Ovary (tissue), 9 donors: ENCODE data around the gene GARIN5A. TPM values are rescaled to one million over a fixed set of nuclear protein-coding genes. Genes with fewer than 3 reads are reported as not detected.

Experiments used
- DNase-seq, 5 donors: peaks; one replicate each; pipeline ENCODE4 v3.0.0-alpha.2; 2019 to 2020
- H3K27ac ChIP-seq, 2 donors: fragments of 200-600 bp; one replicate each; pipeline versions ENCODE4 v1.5.1 to v1.8.0; 2019 to 2022
- H3K27me3 ChIP-seq: fragments of 200-600 bp; one replicate; pipeline ENCODE4 v1.8.0; 2022
- H3K36me3 ChIP-seq: fragments of 200-600 bp; sonication (generic); one replicate; pipeline ENCODE4 v1.5.1; 2019
- H3K4me1 ChIP-seq: one replicate; pipeline ENCODE4 v1.8.1; 2013; ENCODE audit warnings: mild to moderate bottlenecking, moderate library complexity; ENCODE audit not compliant: insufficient read depth
- H3K4me3 ChIP-seq: fragments of 200-600 bp; sonication (generic); one replicate; pipeline ENCODE4 v1.5.1; 2017
- H3K9me3 ChIP-seq, 2 donors: fragments of 200-600 bp in 1 of 2; sonication (generic) in 1 of 2; one replicate each; pipeline versions ENCODE4 v1.5.1 to v1.8.1; 2013 to 2019; ENCODE audit warnings: mild to moderate bottlenecking in 1 of 2, moderate library complexity in 1 of 2
- CTCF ChIP-seq, 3 donors: fragments of 450-650 bp in 2 of 3; fragments of 200-600 bp in 1 of 3; IDR thresholded peaks; one replicate each; pipeline versions ENCODE4 v1.5.1 to v1.8.0; 2016 to 2022; ENCODE audit warnings: antibody characterized with exemption in 3 of 3, mild to moderate bottlenecking in 1 of 3
- EP300 ChIP-seq: sonication (generic); formaldehyde crosslinking; IDR thresholded peaks from one replicate; pipeline ENCODE4 v1.6.1; 2017; ENCODE audit warnings: antibody characterized with exemption
- POLR2A ChIP-seq: fragments of 450-650 bp; IDR thresholded peaks from one replicate; pipeline ENCODE4 v1.6.1; 2017; ENCODE audit warnings: antibody characterized with exemption, mild to moderate bottlenecking, moderate library complexity
- WGBS, 3 donors: extraction: QIAGEN DNeasy Blood & Tissue Kit in 1 of 3; methylation state at CpG; one replicate each; pipeline versions ENCODE4 v1.1.5 to v1.1.7; 2013 to 2017; 5-methylcytosine and 5-hydroxymethylcytosine counted together
- intact Hi-C, 4 donors: fragments of 100-400 bp; cut with DNase I; formaldehyde crosslinking; loops; one replicate each; pipeline versions ENCODE4 v1.11.0 to v1.15.1; 2022 to 2023
- polyA plus RNA-seq, 2 donors: library from polyadenylated mRNA; stranded (reverse); fragments of 200-250 nt in 1 of 2; fragments of 350-450 nt in 1 of 2; fragmentation: Illumina TruSeq in 1 of 2; extraction: RNeasy Lipid Tissue Mini Kit (QIAGEN cat#74804) in 1 of 2; gene quantifications; one replicate each; pipeline ENCODE4 v1.2.3, GENCODE V29; 2013 to 2014
- total RNA-seq, 7 donors: library from RNA; depleted of rRNA in 2 of 7; stranded (reverse); fragments of >200 nt in 2 of 7; fragmentation: NEBNext Ultra II Directional in 3 of 7; extraction: Animal tissue kit (Norgen Biotek cat#: 25700) in 3 of 7; gene quantifications; one replicate each; pipeline versions ENCODE4 v1.1.0 to v1.2.4, GENCODE V29; 2016 to 2023
- donor health status: DM: no; HTN: no; CAD: no; lungs with moderate emphysema.
- donor health status: DM: no; HTN: no; CAD: no.
- donor health status: Bipolar disorder and iron deficiency.
- donor health status: DM: yes; HTN: yes; CAD: no.
- donor health status: DM: no; HTN: no; CAD: no.
- donor health status: DM: yes; HTN: yes; CAD: no.

GARIN5A gene
- total and polyA plus RNA-seq, 9 donors: 0.47 to 10.3 (median 3.3) TPM

DNA sequence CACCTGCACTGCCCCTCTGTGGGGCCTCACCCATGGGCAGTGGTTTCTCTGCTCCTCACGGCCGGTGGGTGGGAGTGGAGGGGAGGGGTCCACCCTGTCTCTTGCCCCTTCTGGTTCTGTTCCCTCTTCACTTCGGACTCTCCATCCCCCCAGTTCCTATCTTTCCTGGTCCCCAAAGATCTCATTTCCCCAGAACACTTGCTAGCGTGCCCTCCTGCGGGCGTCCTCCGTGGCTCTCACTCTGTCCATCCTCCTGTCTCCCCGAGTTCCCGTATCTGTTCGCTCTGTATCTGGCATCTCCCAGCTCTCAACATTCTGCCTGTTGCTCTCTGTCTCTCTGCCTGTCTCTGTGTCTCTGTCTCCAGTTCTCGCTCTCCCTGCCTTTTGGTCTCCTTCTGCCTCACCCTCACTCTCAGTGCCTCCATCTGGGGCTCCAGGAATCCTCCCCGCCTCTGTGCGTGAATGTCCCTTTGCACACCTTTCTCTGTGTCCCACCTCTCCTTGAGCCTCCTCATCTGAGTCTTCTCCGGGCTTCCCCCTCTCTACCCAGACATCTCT lies 57.5 kb downstream of the GARIN5A start:
- Histone ChIP-seq H3K9me3 (no peaks in the 10 kb centered on the region), H3K4me1 (peaks cover 2% of the 10 kb centered on the region), H3K27ac (no peak overlapping the region), H3K36me3 (no peaks in the 10 kb centered on the region), H3K27me3 (no peaks in the 10 kb centered on the region), H3K4me3 (no peak overlapping the region)
- intact Hi-C loops: loop anchor here in 2 of 4 donors (5.0 to 10.0 kb wide), 3 partner anchors 54 to 274 kb away; partner anchors contain the start of gene NAPSA (in 1 of the 2)
- 10 to 11% (median 10%) methylated on average over 14 of the region's 14 CpGs for WGBS, 3 donors
- TF ChIP-seq CTCF (IDR thresholded peaks at IDR 0.05) (no peak), POLR2A (no peak), EP300 (no peak)
- no peak for DNase-seq

GRCh38 chr19:50418176-50419021 lies 58.2 kb downstream of the GARIN5A start, which contains the start of gene SPIB:
SPIB (plus strand) TSS chr19:50418938; CDS start chr19:50418963, 25 bp downstream.
- intact Hi-C loops: loop anchor here in 2 of 4 donors (5.0 to 10.0 kb wide), 3 partner anchors 54 to 274 kb away; partner anchors contain the start of gene NAPSA (in 1 of the 2)
- TF ChIP-seq POLR2A (no peak), CTCF (IDR thresholded peaks at IDR 0.05) (no peak), EP300 (no peak)
- H3K4me3 ChIP-seq: no peak within 1 kb of the TSS

GRCh38 chr19:50417111-50418081 lies 59.3 kb downstream of the GARIN5A start:
- no peaks in the 10 kb centered on the region for H3K27me3 ChIP-seq
- no peak for TF ChIP-seq CTCF (IDR thresholded peaks at IDR 0.05)
- TF ChIP-seq POLR2A: no peak
- no peak for TF ChIP-seq EP300
- no peak for DNase-seq
- H3K9me3 ChIP-seq: no peaks in the 10 kb centered on the region
- intact Hi-C loops: loop anchor here in 2 of 4 donors (5.0 to 10.0 kb wide), 3 partner anchors 53 to 273 kb away; partner anchors contain the start of gene NAPSA (in 1 of the 2)
- peaks cover 2% of the 10 kb centered on the region for H3K4me1 ChIP-seq
- 59 to 70% (median 61%) methylated on average over 34 to 42 of the region's 42 CpGs for WGBS, 3 donors
- H3K36me3 ChIP-seq: no peaks in the 10 kb centered on the region
- no peak overlapping the region for H3K27ac ChIP-seq
- H3K4me3 ChIP-seq: no peak overlapping the region

More at GRCh38 chr19:50418176-50419021, 58.2 kb downstream of the GARIN5A start, which contains the start of gene SPIB:
- Histone ChIP-seq H3K9me3 (no peaks in the 10 kb centered on the region), H3K27me3 (no peaks in the 10 kb centered on the region), H3K36me3 (no peaks in the 10 kb centered on the region), H3K4me1 (peaks cover 2% of the 10 kb centered on the region), H3K27ac (no peak within 1 kb of the TSS)
- no peak for DNase-seq
- WGBS, 3 donors: 17 to 28% (median 26%) methylated on average over 31 to 34 of the region's 34 CpGs

Other genes starting within 250 kb of the GARIN5A start
- gene KCNC3, start 147.5 kb downstream of the GARIN5A start, total RNA-seq: 10 to 100 TPM in 1 of 7 donors, 1 to 10 TPM in 3, under 1 TPM in 3; 0.28 to 10.2 (median 2.2) TPM
- gene KCNC3, start 147.5 kb downstream of the GARIN5A start, polyA plus RNA-seq: under 1 TPM; 0.19 to 0.45 TPM
- gene NAPSA, start 111.2 kb downstream of the GARIN5A start, total RNA-seq: 1 to 10 TPM in 4 of 7 donors, under 1 TPM in 3; 0.61 to 2.7 (median 1.0) TPM
- gene NAPSA, start 111.2 kb downstream of the GARIN5A start, polyA plus RNA-seq: under 1 TPM; 0.40 to 0.87 TPM
- 10 to 100 TPM; 58.6 to 84.2 (median 62.3) TPM for gene NR1H2, start 100.4 kb downstream of the GARIN5A start, total RNA-seq
- 10 to 100 TPM; 11.5 to 72.1 TPM for gene NR1H2, start 100.4 kb downstream of the GARIN5A start, polyA plus RNA-seq
- gene POLD1, start 92.5 kb downstream of the GARIN5A start, total RNA-seq: 10 to 100 TPM in 6 of 7 donors, 1 to 10 TPM in 1; 7.5 to 25.2 (median 20.3) TPM
- 10 to 100 TPM in 1 of 2 donors, under 1 TPM in 1; 0.52 to 14.4 TPM for gene POLD1, start 92.5 kb downstream of the GARIN5A start, polyA plus RNA-seq
- under 1 TPM in 3 of 7 donors, not detected in 4; 0.12 to 0.46 (median 0.26) TPM for gene SPIB, start 57.9 kb downstream of the GARIN5A start, total RNA-seq
- gene SPIB, start 57.9 kb downstream of the GARIN5A start, polyA plus RNA-seq: under 1 TPM in 1 of 2 donors, not detected in 1; 0.25 TPM
- gene MYBPC2, start 44.0 kb downstream of the GARIN5A start, total RNA-seq: under 1 TPM in 3 of 7 donors, not detected in 4; 0.05 to 0.12 (median 0.08) TPM
- under 1 TPM in 1 of 2 donors, not detected in 1; 0.28 TPM for gene MYBPC2, start 44.0 kb downstream of the GARIN5A start, polyA plus RNA-seq
- 100 to 1,000 TPM in 3 of 7 donors, 10 to 100 TPM in 4; 50.4 to 132 (median 96.7) TPM for gene EMC10, start 341 bp downstream of the GARIN5A start, total RNA-seq
- gene EMC10, start 341 bp downstream of the GARIN5A start, polyA plus RNA-seq: 100 to 1,000 TPM in 1 of 2 donors, 10 to 100 TPM in 1; 27.6 to 113 TPM
- 10 to 100 TPM; 15.0 to 28.9 (median 21.8) TPM for gene JOSD2, start 34.3 kb upstream of the GARIN5A start, total RNA-seq
- 10 to 100 TPM in 1 of 2 donors, not detected in 1; 42.5 TPM for gene JOSD2, start 34.3 kb upstream of the GARIN5A start, polyA plus RNA-seq
- gene ASPDH, start 37.1 kb upstream of the GARIN5A start, total RNA-seq: not detected
- not detected for gene ASPDH, start 37.1 kb upstream of the GARIN5A start, polyA plus RNA-seq
- gene LRRC4B, start 91.6 kb upstream of the GARIN5A start, total RNA-seq: 1 to 10 TPM; 1.2 to 7.9 (median 2.5) TPM
- 1 to 10 TPM in 1 of 2 donors, under 1 TPM in 1; 0.12 to 5.6 TPM for gene LRRC4B, start 91.6 kb upstream of the GARIN5A start, polyA plus RNA-seq
- gene SYT3, start 163.0 kb upstream of the GARIN5A start, total RNA-seq: under 1 TPM in 1 of 7 donors, not detected in 6; 0.08 TPM
- gene SYT3, start 163.0 kb upstream of the GARIN5A start, polyA plus RNA-seq: under 1 TPM; 0.10 to 0.32 TPM
- gene C19orf81, start 172.6 kb upstream of the GARIN5A start, total RNA-seq: 10 to 100 TPM in 1 of 7 donors, 1 to 10 TPM in 3, not detected in 3; 1.1 to 12.6 (median 2.1) TPM
- not detected for gene C19orf81, start 172.6 kb upstream of the GARIN5A start, polyA plus RNA-seq
- gene SHANK1, start 243.0 kb upstream of the GARIN5A start, total RNA-seq: 10 to 100 TPM in 1 of 7 donors, 1 to 10 TPM in 5, under 1 TPM in 1; 0.72 to 11.1 (median 4.0) TPM
- 1 to 10 TPM in 1 of 2 donors, under 1 TPM in 1; 0.20 to 1.1 TPM for gene SHANK1, start 243.0 kb upstream of the GARIN5A start, polyA plus RNA-seq
- gene CLEC11A, start 246.5 kb upstream of the GARIN5A start, total RNA-seq: 100 to 1,000 TPM in 1 of 7 donors, 10 to 100 TPM in 6; 17.3 to 120 (median 33.8) TPM
- 10 to 100 TPM in 1 of 2 donors, 1 to 10 TPM in 1; 3.8 to 27.9 TPM for gene CLEC11A, start 246.5 kb upstream of the GARIN5A start, polyA plus RNA-seq